HCT116 (cell line): Measurements from ENCODE around the gene FCER1A. TPM values are rescaled to one million over a fixed set of nuclear protein-coding genes. Genes with fewer than 3 reads are reported as not detected.

ENCODE experiments used
- ATAC-seq: fragments of 200-7000 bp; cut with Tn5 transposase; 2 replicates; pipeline ENCODE4 v1.9.1; 2020; ENCODE audit warnings: mild to moderate bottlenecking, moderate library complexity
- BruUV-seq: library from RNA; stranded (reverse); fragments of 400-500 nt; replicated peaks from 2 replicates; lab custom pipeline; 2021; lab: Mats Ljungman, UMichigan
- CTCF ChIA-PET: fragments of 300-600 bp; sonication (Branson Sonifier 250); formaldehyde crosslinking; loops from one replicate; lab custom pipeline; 2021; ENCODE audit warnings: antibody characterized with exemption; lab: Charles Lee
- POLR2A ChIA-PET: fragments of 300-600, 350-600 bp; sonication (Branson Sonifier 250); formaldehyde crosslinking; loops from one replicate; lab custom pipeline; 2021; ENCODE audit warnings: antibody characterized with exemption; lab: Charles Lee
- RAD21 ChIA-PET, 2 experiments: fragments of 300-600 bp; sonication (Branson Sonifier 250); formaldehyde crosslinking; loops; one replicate each; lab custom pipeline; 2023; ENCODE audit warnings: low total read pairs in 2 of 2; ENCODE audit not compliant: uncharacterized antibody in 2 of 2, unreplicated experiment in 2 of 2, low non-redundant PET in 1 of 2; lab: Charles Lee
- DNase-seq: peaks from one replicate; pipeline ENCODE4 v3.0.0-alpha.2; 2010; ENCODE audit warnings: low read depth, low spot score
- H2AFZ ChIP-seq: fragments of 200-600 bp; shearing (Covaris generic), sonication (generic); 2 replicates; pipeline ENCODE4 v1.6.1; 2017; ENCODE audit warnings: low read depth, mixed run types, mixed read lengths, antibody characterized with exemption, low read length; ENCODE audit not compliant: poor library complexity, severe bottlenecking
- H3K27ac ChIP-seq: 2 replicates; pipeline ENCODE4 v1.5.1; 2012; ENCODE audit warnings: low read depth, low read length
- H3K27me3 ChIP-seq: fragments of 200-600 bp; sonication (generic); 2 replicates; pipeline ENCODE4 v1.6.1; 2016; ENCODE audit warnings: mixed run types, low read length, mixed read lengths; ENCODE audit not compliant: insufficient read depth
- H3K36me3 ChIP-seq, 2 experiments: fragments of 200-500 bp in 1 of 2; fragments of 200-600 bp in 1 of 2; sonication (Bioruptor generic) in 1 of 2; sonication (generic) in 1 of 2; 2 replicates each; pipeline versions ENCODE4 v1.5.1 to v1.6.1; 2014 to 2016; ENCODE audit warnings: low read length in 2 of 2, inconsistent platforms in 1 of 2, mixed read lengths in 1 of 2, mixed run types in 1 of 2; ENCODE audit not compliant: insufficient read depth in 2 of 2, control insufficient read depth in 1 of 2
- H3K4me1 ChIP-seq, 2 experiments: fragments of 200-600 bp in 1 of 2; sonication (generic) in 1 of 2; 2 replicates each; pipeline versions ENCODE4 v1.5.1 to v1.6.1; 2012 to 2017; ENCODE audit warnings: low read length in 2 of 2, inconsistent platforms in 1 of 2, mild to moderate bottlenecking in 1 of 2, mixed read lengths in 1 of 2, mixed run types in 1 of 2, moderate library complexity in 1 of 2; ENCODE audit not compliant: insufficient read depth in 2 of 2, control insufficient read depth in 1 of 2
- H3K4me2 ChIP-seq: fragments of 200-600 bp; sonication (generic); 2 replicates; pipeline ENCODE4 v1.6.1; 2017; ENCODE audit warnings: mixed run types, low read length, mixed read lengths
- H3K4me3 ChIP-seq, 2 experiments: fragments of 200-600 bp in 1 of 2; sonication (generic) in 1 of 2; replicated peaks in 1 of 2; 2 replicates each; pipeline ENCODE4 v1.5.1; 2011 to 2016; ENCODE audit warnings: low read length in 2 of 2, control low read depth in 1 of 2, low read depth in 1 of 2, mild to moderate bottlenecking in 1 of 2, mixed read lengths in 1 of 2, mixed run types in 1 of 2
- H3K79me2 ChIP-seq: fragments of 200-600 bp; sonication (generic); 2 replicates; pipeline ENCODE4 v1.6.1; 2017; ENCODE audit warnings: mild to moderate bottlenecking, mixed run types, low read length, moderate library complexity, mixed read lengths; ENCODE audit not compliant: insufficient read depth
- H3K9ac ChIP-seq: fragments of 200-600 bp; sonication (generic); 2 replicates; pipeline ENCODE4 v1.6.1; 2016; ENCODE audit warnings: low read length, mixed read lengths
- H3K9me2 ChIP-seq: fragments of 200-600 bp; sonication (generic), shearing (Covaris generic); 2 replicates; pipeline ENCODE4 v1.6.1; 2017; ENCODE audit warnings: mixed run types, mild to moderate bottlenecking, moderate library complexity; ENCODE audit not compliant: insufficient read depth
- H3K9me3 ChIP-seq, 2 experiments: fragments of 200-500 bp in 1 of 2; fragments of 200-600 bp in 1 of 2; sonication (Bioruptor generic) in 1 of 2; sonication (generic) in 1 of 2; 2 replicates each; pipeline ENCODE4 v1.6.1; 2014 to 2017; ENCODE audit warnings: low read length in 2 of 2, mixed read lengths in 2 of 2, inconsistent platforms in 1 of 2, low read depth in 1 of 2, mild to moderate bottlenecking in 1 of 2, mixed run types in 1 of 2, moderate library complexity in 1 of 2; ENCODE audit not compliant: control insufficient read depth in 1 of 2, insufficient read depth in 1 of 2
- H4K20me1 ChIP-seq: fragments of 200-600 bp; sonication (generic), shearing (Covaris generic); 2 replicates; pipeline ENCODE4 v1.6.1; 2017; ENCODE audit warnings: mixed run types, mild to moderate bottlenecking, moderate library complexity; ENCODE audit not compliant: insufficient read depth
- CBX3 ChIP-seq: IDR thresholded peaks from 2 replicates; pipeline ENCODE4 v1.6.1; 2012; ENCODE audit warnings: low read depth
- CEBPB ChIP-seq: IDR thresholded peaks from 2 replicates; pipeline ENCODE4 v1.6.1; 2012; ENCODE audit warnings: low read depth
- CTCF ChIP-seq, 3 experiments: fragments of 200-600 bp in 1 of 3; sonication (generic) in 1 of 3; IDR thresholded peaks in 2 of 3; conservative IDR thresholded peaks in 1 of 3; 2 replicates each; pipeline ENCODE4 v1.5.1; 2012 to 2017; ENCODE audit warnings: low read depth in 2 of 3, low read length in 2 of 3, antibody characterized with exemption in 1 of 3, borderline replicate concordance in 1 of 3, control low read depth in 1 of 3, mild to moderate bottlenecking in 1 of 3, mixed read lengths in 1 of 3, mixed run types in 1 of 3, moderate library complexity in 1 of 3; ENCODE audit not compliant: insufficient read depth in 1 of 3
- EZH2 ChIP-seq: fragments of 200-600 bp; sonication (generic); IDR thresholded peaks from 2 replicates; pipeline ENCODE4 v1.6.1; 2017; ENCODE audit warnings: antibody characterized with exemption, mixed run types
- EZH2phosphoT487 ChIP-seq: fragments of 200-600 bp; IDR thresholded peaks from 2 replicates; pipeline ENCODE4 v1.6.1; 2018; ENCODE audit warnings: antibody characterized with exemption, borderline replicate concordance
- FOSL1 ChIP-seq: IDR thresholded peaks from 2 replicates; pipeline ENCODE4 v1.6.1; 2012; ENCODE audit warnings: low read depth
- JUND ChIP-seq: IDR thresholded peaks from 2 replicates; pipeline ENCODE4 v1.6.1; 2012
- POLR2A ChIP-seq: IDR thresholded peaks from 2 replicates; pipeline ENCODE4 v1.7.0; 2011; ENCODE audit warnings: borderline replicate concordance; ENCODE audit not compliant: insufficient read depth, insufficient read length; ENCODE audit errors: extremely low read depth
- RAD21 ChIP-seq: IDR thresholded peaks from 2 replicates; pipeline ENCODE4 v1.6.1; 2012; ENCODE audit warnings: low read depth, mild to moderate bottlenecking
- REST ChIP-seq: IDR thresholded peaks from 2 replicates; pipeline ENCODE4 v1.6.1; 2012; ENCODE audit warnings: low read depth
- SIN3A ChIP-seq: IDR thresholded peaks from 2 replicates; pipeline ENCODE4 v1.6.1; 2012; ENCODE audit warnings: low read depth
- SP1 ChIP-seq: IDR thresholded peaks from 2 replicates; pipeline ENCODE4 v1.6.1; 2012; ENCODE audit warnings: low read depth
- SRF ChIP-seq: IDR thresholded peaks from 2 replicates; pipeline ENCODE4 v1.6.1; 2012; ENCODE audit warnings: low read depth
- TCF7L2 ChIP-seq: IDR thresholded peaks from 2 replicates; pipeline ENCODE4 v1.7.0; 2011; ENCODE audit warnings: borderline replicate concordance, inconsistent platforms; ENCODE audit not compliant: insufficient read depth, insufficient read length; ENCODE audit errors: extremely low read depth
- YY1 ChIP-seq: IDR thresholded peaks from 2 replicates; pipeline ENCODE4 v1.6.1; 2011; ENCODE audit warnings: low read length, low read depth, moderate library complexity, mild to moderate bottlenecking; ENCODE audit not compliant: insufficient replicate concordance; ENCODE audit errors: extremely low read depth
- intact Hi-C: fragments of 100-400 bp; cut with micrococcal nuclease; formaldehyde crosslinking; loops from 2 replicates; pipeline ENCODE4 v1.10.0; 2022
- total RNA-seq: library from RNA; stranded (reverse); gene quantifications from one replicate; pipeline ENCODE4 v1.2.1, GENCODE V29; 2021; ENCODE audit not compliant: unreplicated experiment
- TF ChIP-seq, protein P1 (sequence below): IDR thresholded peaks from 2 replicates; pipeline ENCODE4 v1.6.1; 2011; ENCODE audit warnings: mild to moderate bottlenecking, low read length, moderate library complexity; ENCODE audit not compliant: insufficient replicate concordance; ENCODE audit errors: extremely low read depth
- TF ChIP-seq, protein P2 (sequence below): IDR thresholded peaks from 2 replicates; pipeline ENCODE4 v1.6.1; 2012
- TF ChIP-seq, protein P3 (sequence below): IDR thresholded peaks from 2 replicates; pipeline ENCODE4 v1.6.1; 2012

The FCER1A gene
- total RNA-seq, 1 experiment from 2014 or later: not detected

- Histone ChIP-seq H3K79me2 (no peaks in the 10 kb centered on the region), H4K20me1 (no peaks in the 10 kb centered on the region; the same call in 1 of the 2 replicates), H3K9ac (no peak overlapping the region), H2AFZ (no peak overlapping the region), H3K4me3 (no peak overlapping the region), H3K9me3 (no peaks in the 10 kb centered on the region), H3K4me1 (no peaks in the 10 kb centered on the region)
- RAD21 ChIA-PET: no interaction called here
- CTCF ChIA-PET: no interaction called here
- POLR2A ChIA-PET: no interaction called here
- TF ChIP-seq CBX3 (no peak), SIN3A (no peak), REST (no peak), CEBPB (no peak), JUND (no peak), FOSL1 (no peak), EZH2phosphoT487 (no peak), SP1 (no peak), TCF7L2 (no peak), YY1 (no peak), RAD21 (no peak), EZH2 (no peak), POLR2A (no peak), SRF (no peak), CTCF (IDR thresholded peaks at IDR 0.05 in 2 of 3, conservative IDR thresholded peaks at IDR 0.05 in 1 of 3; ENCODE audit: borderline replicate concordance in 1 of 3, insufficient read depth in 1 of 3, low read depth in 2 of 3, low read length in 2 of 3) (no peak)
- TF ChIP-seq, protein P1, sequence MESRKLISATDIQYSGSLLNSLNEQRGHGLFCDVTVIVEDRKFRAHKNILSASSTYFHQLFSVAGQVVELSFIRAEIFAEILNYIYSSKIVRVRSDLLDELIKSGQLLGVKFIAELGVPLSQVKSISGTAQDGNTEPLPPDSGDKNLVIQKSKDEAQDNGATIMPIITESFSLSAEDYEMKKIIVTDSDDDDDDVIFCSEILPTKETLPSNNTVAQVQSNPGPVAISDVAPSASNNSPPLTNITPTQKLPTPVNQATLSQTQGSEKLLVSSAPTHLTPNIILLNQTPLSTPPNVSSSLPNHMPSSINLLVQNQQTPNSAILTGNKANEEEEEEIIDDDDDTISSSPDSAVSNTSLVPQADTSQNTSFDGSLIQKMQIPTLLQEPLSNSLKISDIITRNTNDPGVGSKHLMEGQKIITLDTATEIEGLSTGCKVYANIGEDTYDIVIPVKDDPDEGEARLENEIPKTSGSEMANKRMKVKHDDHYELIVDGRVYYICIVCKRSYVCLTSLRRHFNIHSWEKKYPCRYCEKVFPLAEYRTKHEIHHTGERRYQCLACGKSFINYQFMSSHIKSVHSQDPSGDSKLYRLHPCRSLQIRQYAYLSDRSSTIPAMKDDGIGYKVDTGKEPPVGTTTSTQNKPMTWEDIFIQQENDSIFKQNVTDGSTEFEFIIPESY: no peak
- TF ChIP-seq, protein P2, sequence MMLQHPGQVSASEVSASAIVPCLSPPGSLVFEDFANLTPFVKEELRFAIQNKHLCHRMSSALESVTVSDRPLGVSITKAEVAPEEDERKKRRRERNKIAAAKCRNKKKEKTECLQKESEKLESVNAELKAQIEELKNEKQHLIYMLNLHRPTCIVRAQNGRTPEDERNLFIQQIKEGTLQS: no peak
- TF ChIP-seq, protein P3, sequence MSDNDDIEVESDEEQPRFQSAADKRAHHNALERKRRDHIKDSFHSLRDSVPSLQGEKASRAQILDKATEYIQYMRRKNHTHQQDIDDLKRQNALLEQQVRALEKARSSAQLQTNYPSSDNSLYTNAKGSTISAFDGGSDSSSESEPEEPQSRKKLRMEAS: no peak
- TF ChIP-seq, all 23 proteins: peak for 0
- H3K27me3 ChIP-seq: no peaks in the 10 kb centered on the region; the same call in none of the 2 replicates
- no peak for ATAC-seq
- H3K9me2 ChIP-seq: no peaks in the 10 kb centered on the region
- BruUV-seq: no TSS peak
- no peak overlapping the region for H3K27ac ChIP-seq
- no peaks in the 10 kb centered on the region for H3K36me3 ChIP-seq
- no peak overlapping the region for H3K4me2 ChIP-seq
- DNase-seq: no peak
- intact Hi-C loops: no loop called here
These were observed 40.8 kb upstream of the FCER1A start for GRCh38 chr1:159261311-159261710.
